KMS-11 (cell line): ENCODE results near the gene ADAM23.

Experiments used
- H2AFZ ChIP-seq: fragments of 200-600 bp; sonication (generic); 2 replicates; pipeline ENCODE4 v1.6.1; 2016; ENCODE audit warnings: antibody characterized with exemption, mixed run types, low read depth
- H3K27ac ChIP-seq: fragments of 200-600 bp; sonication (generic); 2 replicates; pipeline ENCODE4 v1.6.1; 2016; ENCODE audit warnings: mild to moderate bottlenecking, mixed run types
- H3K27me3 ChIP-seq: fragments of 200-600 bp; sonication (generic); 2 replicates; pipeline ENCODE4 v1.6.1; 2017; ENCODE audit warnings: mild to moderate bottlenecking, low read depth, mixed run types, moderate library complexity; ENCODE audit not compliant: insufficient read depth
- H3K36me3 ChIP-seq: fragments of 200-600 bp; sonication (generic); 2 replicates; pipeline ENCODE4 v1.6.1; 2017; ENCODE audit warnings: mild to moderate bottlenecking, mixed run types; ENCODE audit not compliant: insufficient read depth
- H3K4me1 ChIP-seq: fragments of 200-600 bp; sonication (generic); 2 replicates; pipeline ENCODE4 v1.6.1; 2016; ENCODE audit warnings: mild to moderate bottlenecking, low read depth, mixed run types; ENCODE audit not compliant: poor library complexity, severe bottlenecking
- H3K4me2 ChIP-seq: fragments of 200-600 bp; sonication (generic); 2 replicates; pipeline ENCODE4 v1.7.0; 2016; ENCODE audit warnings: mild to moderate bottlenecking, mixed run types
- H3K4me3 ChIP-seq: fragments of 200-600 bp; sonication (generic); IDR thresholded peaks from 2 replicates; pipeline ENCODE4 v1.6.1; 2017; ENCODE audit warnings: low read depth, low read length, mixed read lengths; ENCODE audit not compliant: insufficient read depth
- H3K79me2 ChIP-seq: fragments of 200-600 bp; sonication (generic); 2 replicates; pipeline ENCODE4 v1.6.1; 2016; ENCODE audit warnings: low read depth, mixed run types; ENCODE audit not compliant: insufficient read depth
- H3K9ac ChIP-seq: fragments of 200-600 bp; sonication (generic); 2 replicates; pipeline ENCODE4 v1.6.1; 2016; ENCODE audit warnings: mild to moderate bottlenecking, mixed run types
- H4K20me1 ChIP-seq: fragments of 200-600 bp; sonication (generic); 2 replicates; pipeline ENCODE4 v1.6.1; 2016; ENCODE audit warnings: mild to moderate bottlenecking, mixed run types; ENCODE audit not compliant: insufficient read depth
- TF ChIP-seq, protein P1 (sequence below): fragments of 200-600 bp; sonication (generic); conservative IDR thresholded peaks from 2 replicates; pipeline ENCODE4 v1.6.1; 2017; ENCODE audit warnings: low read depth, mild to moderate bottlenecking, antibody characterized with exemption, low read length, moderate library complexity, mixed read lengths

ADAM23 gene

DNA sequence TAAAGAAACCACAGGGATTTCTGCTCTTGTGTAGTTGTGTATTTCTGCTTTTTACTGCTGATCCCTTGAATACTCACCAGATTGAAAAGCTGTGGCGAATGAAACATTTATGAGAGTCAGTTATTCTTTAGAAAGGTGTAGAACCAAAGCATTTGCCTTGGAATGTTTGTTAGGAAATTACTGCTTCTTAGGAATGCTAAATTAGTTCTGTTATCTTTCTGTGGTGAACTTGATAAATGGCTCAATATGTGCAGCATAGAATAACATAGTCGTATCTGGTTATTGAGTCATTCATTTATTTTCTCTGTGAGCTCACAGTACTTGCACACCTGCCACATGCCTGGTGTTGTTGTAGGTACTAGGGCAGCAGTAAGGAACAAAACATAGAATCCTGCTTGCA lies 142.0 kb downstream of the ADAM23 start:
- Histone ChIP-seq H3K27me3 (no peaks in the 10 kb centered on the region), H3K79me2 (no peaks in the 10 kb centered on the region), H3K36me3 (no peaks in the 10 kb centered on the region), H3K9ac (no peak overlapping the region), H3K4me1 (no peaks in the 10 kb centered on the region), H4K20me1 (no peaks in the 10 kb centered on the region), H2AFZ (no peak overlapping the region), H3K4me3 (no peak overlapping the region), H3K4me2 (no peak overlapping the region), H3K27ac (no peak overlapping the region)
- TF ChIP-seq, protein P1, sequence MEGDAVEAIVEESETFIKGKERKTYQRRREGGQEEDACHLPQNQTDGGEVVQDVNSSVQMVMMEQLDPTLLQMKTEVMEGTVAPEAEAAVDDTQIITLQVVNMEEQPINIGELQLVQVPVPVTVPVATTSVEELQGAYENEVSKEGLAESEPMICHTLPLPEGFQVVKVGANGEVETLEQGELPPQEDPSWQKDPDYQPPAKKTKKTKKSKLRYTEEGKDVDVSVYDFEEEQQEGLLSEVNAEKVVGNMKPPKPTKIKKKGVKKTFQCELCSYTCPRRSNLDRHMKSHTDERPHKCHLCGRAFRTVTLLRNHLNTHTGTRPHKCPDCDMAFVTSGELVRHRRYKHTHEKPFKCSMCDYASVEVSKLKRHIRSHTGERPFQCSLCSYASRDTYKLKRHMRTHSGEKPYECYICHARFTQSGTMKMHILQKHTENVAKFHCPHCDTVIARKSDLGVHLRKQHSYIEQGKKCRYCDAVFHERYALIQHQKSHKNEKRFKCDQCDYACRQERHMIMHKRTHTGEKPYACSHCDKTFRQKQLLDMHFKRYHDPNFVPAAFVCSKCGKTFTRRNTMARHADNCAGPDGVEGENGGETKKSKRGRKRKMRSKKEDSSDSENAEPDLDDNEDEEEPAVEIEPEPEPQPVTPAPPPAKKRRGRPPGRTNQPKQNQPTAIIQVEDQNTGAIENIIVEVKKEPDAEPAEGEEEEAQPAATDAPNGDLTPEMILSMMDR = no peak

DNA sequence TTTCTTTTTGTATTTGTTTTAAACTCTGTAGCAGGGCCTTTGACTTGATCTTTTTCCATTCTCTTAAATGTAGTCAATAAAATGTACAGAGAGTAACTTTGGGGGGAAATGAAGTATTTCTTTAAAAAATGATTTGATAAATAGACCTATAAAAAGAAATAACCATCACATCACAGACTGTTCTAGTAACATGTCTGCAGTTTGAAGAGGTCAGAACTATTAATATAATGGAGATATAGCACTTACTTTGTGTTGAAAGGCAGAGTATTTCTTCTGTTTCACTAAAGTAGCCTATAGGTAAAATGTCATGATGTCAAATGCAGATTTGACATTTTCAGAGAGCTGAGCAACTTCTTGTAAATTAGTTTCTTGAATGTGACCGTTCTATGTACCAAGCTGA lies 143.3 kb downstream of the ADAM23 start:
- no peaks in the 10 kb centered on the region for H3K36me3 ChIP-seq
- TF ChIP-seq, protein P1 = no peak
- H3K79me2 ChIP-seq = no peaks in the 10 kb centered on the region
- H3K4me3 ChIP-seq = no peak overlapping the region
- no peak overlapping the region for H2AFZ ChIP-seq
- no peaks in the 10 kb centered on the region for H3K4me1 ChIP-seq
- no peak overlapping the region for H3K27ac ChIP-seq
- no peaks in the 10 kb centered on the region for H3K27me3 ChIP-seq
- H3K4me2 ChIP-seq = no peak overlapping the region
- H4K20me1 ChIP-seq = no peaks in the 10 kb centered on the region
- H3K9ac ChIP-seq = no peak overlapping the region

DNA sequence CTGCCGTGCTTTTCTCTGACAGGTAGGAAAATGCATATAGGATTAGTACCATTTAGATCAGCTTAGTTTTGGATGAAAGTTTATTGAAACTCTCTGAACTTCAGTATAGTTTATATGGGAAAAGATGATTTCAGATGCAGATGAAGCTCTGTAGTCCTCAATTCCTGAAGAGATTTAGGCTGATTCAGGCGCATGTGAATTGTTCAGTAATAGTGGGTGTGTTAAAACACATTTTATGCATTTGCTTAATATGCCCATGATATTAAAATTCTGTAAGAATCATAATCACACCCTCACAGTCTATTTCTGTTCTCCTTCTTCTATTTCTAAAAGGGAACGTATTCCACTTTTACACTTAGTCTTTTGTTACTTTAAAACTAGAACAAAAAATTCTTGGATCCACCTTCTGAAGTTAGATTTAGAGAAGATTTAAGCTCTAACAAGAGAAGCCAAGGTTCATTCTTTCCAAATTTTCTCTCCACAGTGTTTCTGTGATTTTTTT lies 154.4 kb downstream of the ADAM23 start:
- Histone ChIP-seq H3K4me2 (no peak overlapping the region), H4K20me1 (no peaks in the 10 kb centered on the region), H3K27ac (no peak overlapping the region), H3K36me3 (no peaks in the 10 kb centered on the region; the same call in 1 of the 2 replicates), H3K9ac (no peak overlapping the region), H2AFZ (no peak overlapping the region), H3K79me2 (no peaks in the 10 kb centered on the region), H3K4me3 (no peak overlapping the region), H3K4me1 (no peaks in the 10 kb centered on the region), H3K27me3 (no peaks in the 10 kb centered on the region)
- TF ChIP-seq, protein P1 = no peak

DNA sequence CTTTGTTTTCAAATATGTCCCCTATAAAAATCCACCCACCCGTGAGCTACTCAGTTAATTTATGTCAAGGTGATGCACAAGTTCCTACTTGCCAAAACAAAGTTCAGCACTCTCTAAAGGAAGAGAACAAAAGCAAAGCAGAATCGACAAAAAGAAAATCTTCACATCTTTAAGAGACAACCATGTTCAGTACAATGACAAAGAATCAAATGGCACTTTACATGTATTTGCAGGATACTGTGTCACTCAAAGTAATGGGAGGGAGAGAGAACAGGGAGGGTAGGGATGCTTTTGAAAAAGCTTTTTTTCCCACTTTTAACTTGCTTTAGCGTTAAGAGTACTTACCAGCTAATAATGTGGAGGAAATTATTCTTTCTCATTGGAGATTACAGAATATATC lies 159.9 kb downstream of the ADAM23 start:
- TF ChIP-seq, protein P1 = no peak
- H3K4me1 ChIP-seq = no peaks in the 10 kb centered on the region
- H4K20me1 ChIP-seq = no peaks in the 10 kb centered on the region

More for the DNA sequence above, 159.9 kb downstream of the ADAM23 start:
- H3K4me3 ChIP-seq = no peak overlapping the region
- no peak overlapping the region for H2AFZ ChIP-seq
- no peaks in the 10 kb centered on the region for H3K79me2 ChIP-seq
- no peak overlapping the region for H3K4me2 ChIP-seq
- H3K36me3 ChIP-seq = no peaks in the 10 kb centered on the region
- H3K27ac ChIP-seq = no peak overlapping the region
- no peak overlapping the region for H3K9ac ChIP-seq
- no peaks in the 10 kb centered on the region for H3K27me3 ChIP-seq
